Osteoblast (primary cell): ENCODE results near the gene ANTXR1. TPM values are rescaled to one million over a fixed set of nuclear protein-coding genes. Genes with fewer than 3 reads are reported as not detected.

ENCODE experiments used
- DNase-seq: peaks from one replicate; pipeline ENCODE4 v3.0.0; 2011; ENCODE audit warnings: low spot score, mixed read lengths; ENCODE audit not compliant: insufficient read length; ENCODE audit errors: missing footprints
- H2AFZ ChIP-seq: 2 replicates; pipeline ENCODE4 v1.6.0; 2011; ENCODE audit warnings: mild to moderate bottlenecking, low read length
- H3K27ac ChIP-seq: 2 replicates; pipeline ENCODE4 v1.5.1; 2011; ENCODE audit warnings: mild to moderate bottlenecking, low read depth, low read length, moderate library complexity
- H3K27me3 ChIP-seq: 2 replicates; pipeline ENCODE4 v1.6.0; 2012; ENCODE audit warnings: mild to moderate bottlenecking, control low read depth, inconsistent platforms, low read length, moderate library complexity; ENCODE audit not compliant: insufficient read depth
- H3K36me3 ChIP-seq: 2 replicates; pipeline ENCODE4 v1.5.1; 2011; ENCODE audit warnings: mild to moderate bottlenecking, low read length, control low read depth, moderate library complexity; ENCODE audit not compliant: insufficient read depth
- H3K4me1 ChIP-seq: 2 replicates; pipeline ENCODE4 v1.5.1; 2011; ENCODE audit warnings: mild to moderate bottlenecking, low read length, control low read depth, moderate library complexity; ENCODE audit not compliant: insufficient read depth
- H3K4me2 ChIP-seq: 2 replicates; pipeline ENCODE4 v1.6.0; 2011; ENCODE audit warnings: mild to moderate bottlenecking, low read length; ENCODE audit not compliant: insufficient read depth
- H3K4me3 ChIP-seq: fragments of 200-600 bp; sonication (generic); 3 replicates; pipeline ENCODE4 v1.5.1; 2012; ENCODE audit warnings: mild to moderate bottlenecking, low read length, inconsistent platforms; ENCODE audit not compliant: insufficient read depth
- H3K79me2 ChIP-seq: 2 replicates; pipeline ENCODE4 v1.6.0; 2012; ENCODE audit warnings: mild to moderate bottlenecking, low read length, control low read depth, inconsistent platforms; ENCODE audit not compliant: insufficient read depth
- H3K9me3 ChIP-seq: 2 replicates; pipeline ENCODE4 v1.5.1; 2011; ENCODE audit warnings: low read depth, low read length, control low read depth
- H4K20me1 ChIP-seq: 2 replicates; pipeline ENCODE4 v1.6.0; 2012; ENCODE audit warnings: mild to moderate bottlenecking, low read length, control low read depth; ENCODE audit not compliant: insufficient read depth
- CTCF ChIP-seq: IDR thresholded peaks from 2 replicates; pipeline ENCODE4 v1.5.1; 2011; ENCODE audit warnings: mild to moderate bottlenecking, low read depth, low read length, moderate library complexity; ENCODE audit errors: extremely low read depth
- total RNA-seq: library from RNA; depleted of rRNA; stranded (reverse); fragments of >200 nt; gene quantifications from 2 replicates; pipeline ENCODE4 v1.2.3, GENCODE V29; 2012

ANTXR1 gene
- total RNA-seq, 1 donor: 123 TPM

- Histone ChIP-seq H3K4me2 (no peak overlapping the region), H4K20me1 (peaks cover 31% of the 10 kb centered on the region), H3K4me3 (no peak overlapping the region), H3K79me2 (peaks cover 88% of the 10 kb centered on the region), H3K36me3 (peaks cover 4% of the 10 kb centered on the region), H3K9me3 (no peaks in the 10 kb centered on the region), H3K27ac (no peak overlapping the region), H3K4me1 (peaks cover 26% of the 10 kb centered on the region), H2AFZ (no peak overlapping the region), H3K27me3 (no peaks in the 10 kb centered on the region)
- no peak for DNase-seq
- TF ChIP-seq CTCF: no peak
Measured at GRCh38 chr2:69032336-69032735, 19.4 kb downstream of the ANTXR1 start.

- no peak for DNase-seq
- Histone ChIP-seq H3K4me1 (peaks cover 26% of the 10 kb centered on the region), H2AFZ (no peak overlapping the region), H3K27ac (peak overlapping the region; percentile 16), H3K4me2 (peak overlapping the region; percentile 5), H3K4me3 (no peak overlapping the region), H3K79me2 (peaks cover 88% of the 10 kb centered on the region), H3K36me3 (peaks cover 4% of the 10 kb centered on the region), H3K9me3 (no peaks in the 10 kb centered on the region), H3K27me3 (no peaks in the 10 kb centered on the region), H4K20me1 (peaks cover 37% of the 10 kb centered on the region)
- TF ChIP-seq CTCF: no peak
Measured at GRCh38 chr2:69033461-69034095, 20.6 kb downstream of the ANTXR1 start.

- Histone ChIP-seq H3K27ac (peak overlapping the region; percentile 8), H4K20me1 (peaks cover 37% of the 10 kb centered on the region), H3K27me3 (no peaks in the 10 kb centered on the region), H3K4me3 (no peak overlapping the region), H3K36me3 (peaks cover 4% of the 10 kb centered on the region), H2AFZ (no peak overlapping the region), H3K4me1 (peaks cover 26% of the 10 kb centered on the region), H3K79me2 (peaks cover 89% of the 10 kb centered on the region), H3K4me2 (no peak overlapping the region), H3K9me3 (no peaks in the 10 kb centered on the region)
- no peak for DNase-seq
- TF ChIP-seq CTCF: no peak
Measured at GRCh38 chr2:69034122-69034521, 21.1 kb downstream of the ANTXR1 start.

GRCh38 chr2:69034845-69035244, 21.9 kb downstream of the ANTXR1 start:
- Histone ChIP-seq H3K36me3 (peaks cover 8% of the 10 kb centered on the region), H3K4me1 (peaks cover 26% of the 10 kb centered on the region), H2AFZ (no peak overlapping the region), H3K27ac (no peak overlapping the region), H3K79me2 (peaks cover 91% of the 10 kb centered on the region), H3K9me3 (no peaks in the 10 kb centered on the region), H3K4me3 (no peak overlapping the region), H3K27me3 (no peaks in the 10 kb centered on the region), H4K20me1 (peaks cover 40% of the 10 kb centered on the region), H3K4me2 (no peak overlapping the region)
- TF ChIP-seq CTCF: no peak
- DNase-seq: no peak
